Measurements from ENCODE around the gene MIA.
A peak's percentile ranks its signal among the peaks of the same experiment; 100 is the strongest.
"Not testable (repeated sequence)": the region's sequence is repeated elsewhere in the genome, so short reads cannot be mapped to it uniquely, and the experiment has no call there.

DNA sequence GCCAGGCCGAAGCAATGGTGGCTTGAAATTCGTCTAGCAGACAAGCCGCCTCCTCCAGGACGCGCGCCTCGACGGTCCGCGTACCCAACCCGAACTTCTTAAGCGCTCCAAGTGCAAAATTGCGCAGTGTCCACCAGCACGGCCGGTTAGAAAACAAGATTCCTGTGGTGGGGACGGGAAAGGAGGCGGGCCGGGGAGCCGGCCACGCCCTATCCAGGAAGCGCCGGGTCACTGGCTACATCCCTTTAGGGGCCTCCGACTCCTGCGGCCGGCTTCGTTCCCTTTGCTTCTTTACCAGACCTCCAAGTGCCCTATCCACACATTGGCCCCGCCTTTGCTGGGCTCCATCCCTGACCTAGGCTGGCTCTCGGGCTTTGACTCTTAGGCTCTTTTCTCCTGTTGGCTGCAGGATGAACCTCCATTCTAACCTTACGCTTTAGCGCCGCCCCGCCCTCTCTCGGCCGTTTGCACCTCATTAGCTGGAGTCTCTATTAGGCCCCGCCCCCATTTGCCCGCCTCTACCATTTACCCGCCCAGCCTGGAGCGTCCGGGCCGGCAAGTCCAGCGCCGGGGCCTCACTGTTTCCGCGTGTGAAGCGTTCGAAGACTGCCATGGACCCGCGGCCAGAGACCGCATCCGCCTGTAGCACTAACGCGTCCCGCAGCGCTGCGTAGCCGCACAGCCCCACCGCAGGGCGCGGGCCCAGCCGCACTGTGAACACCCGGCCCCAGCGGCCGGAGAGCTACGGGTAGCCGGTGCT lies 35.5 kb downstream of the MIA start:
- not testable (repeated sequence) for TF ChIP-seq RAD21 (IDR thresholded peaks at IDR 0.05); EGR1 (IDR thresholded peaks at IDR 0.05; ENCODE audit: low read depth in 2 of 2); TAF1 (conservative IDR thresholded peaks at IDR 0.05); MAX (IDR thresholded peaks at IDR 0.05)
- TF ChIP-seq, protein P1, sequence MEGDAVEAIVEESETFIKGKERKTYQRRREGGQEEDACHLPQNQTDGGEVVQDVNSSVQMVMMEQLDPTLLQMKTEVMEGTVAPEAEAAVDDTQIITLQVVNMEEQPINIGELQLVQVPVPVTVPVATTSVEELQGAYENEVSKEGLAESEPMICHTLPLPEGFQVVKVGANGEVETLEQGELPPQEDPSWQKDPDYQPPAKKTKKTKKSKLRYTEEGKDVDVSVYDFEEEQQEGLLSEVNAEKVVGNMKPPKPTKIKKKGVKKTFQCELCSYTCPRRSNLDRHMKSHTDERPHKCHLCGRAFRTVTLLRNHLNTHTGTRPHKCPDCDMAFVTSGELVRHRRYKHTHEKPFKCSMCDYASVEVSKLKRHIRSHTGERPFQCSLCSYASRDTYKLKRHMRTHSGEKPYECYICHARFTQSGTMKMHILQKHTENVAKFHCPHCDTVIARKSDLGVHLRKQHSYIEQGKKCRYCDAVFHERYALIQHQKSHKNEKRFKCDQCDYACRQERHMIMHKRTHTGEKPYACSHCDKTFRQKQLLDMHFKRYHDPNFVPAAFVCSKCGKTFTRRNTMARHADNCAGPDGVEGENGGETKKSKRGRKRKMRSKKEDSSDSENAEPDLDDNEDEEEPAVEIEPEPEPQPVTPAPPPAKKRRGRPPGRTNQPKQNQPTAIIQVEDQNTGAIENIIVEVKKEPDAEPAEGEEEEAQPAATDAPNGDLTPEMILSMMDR (IDR thresholded peaks at IDR 0.05; ENCODE audit: low read depth, low read length, missing input control), result not testable (repeated sequence)
- TF ChIP-seq, protein P2, sequence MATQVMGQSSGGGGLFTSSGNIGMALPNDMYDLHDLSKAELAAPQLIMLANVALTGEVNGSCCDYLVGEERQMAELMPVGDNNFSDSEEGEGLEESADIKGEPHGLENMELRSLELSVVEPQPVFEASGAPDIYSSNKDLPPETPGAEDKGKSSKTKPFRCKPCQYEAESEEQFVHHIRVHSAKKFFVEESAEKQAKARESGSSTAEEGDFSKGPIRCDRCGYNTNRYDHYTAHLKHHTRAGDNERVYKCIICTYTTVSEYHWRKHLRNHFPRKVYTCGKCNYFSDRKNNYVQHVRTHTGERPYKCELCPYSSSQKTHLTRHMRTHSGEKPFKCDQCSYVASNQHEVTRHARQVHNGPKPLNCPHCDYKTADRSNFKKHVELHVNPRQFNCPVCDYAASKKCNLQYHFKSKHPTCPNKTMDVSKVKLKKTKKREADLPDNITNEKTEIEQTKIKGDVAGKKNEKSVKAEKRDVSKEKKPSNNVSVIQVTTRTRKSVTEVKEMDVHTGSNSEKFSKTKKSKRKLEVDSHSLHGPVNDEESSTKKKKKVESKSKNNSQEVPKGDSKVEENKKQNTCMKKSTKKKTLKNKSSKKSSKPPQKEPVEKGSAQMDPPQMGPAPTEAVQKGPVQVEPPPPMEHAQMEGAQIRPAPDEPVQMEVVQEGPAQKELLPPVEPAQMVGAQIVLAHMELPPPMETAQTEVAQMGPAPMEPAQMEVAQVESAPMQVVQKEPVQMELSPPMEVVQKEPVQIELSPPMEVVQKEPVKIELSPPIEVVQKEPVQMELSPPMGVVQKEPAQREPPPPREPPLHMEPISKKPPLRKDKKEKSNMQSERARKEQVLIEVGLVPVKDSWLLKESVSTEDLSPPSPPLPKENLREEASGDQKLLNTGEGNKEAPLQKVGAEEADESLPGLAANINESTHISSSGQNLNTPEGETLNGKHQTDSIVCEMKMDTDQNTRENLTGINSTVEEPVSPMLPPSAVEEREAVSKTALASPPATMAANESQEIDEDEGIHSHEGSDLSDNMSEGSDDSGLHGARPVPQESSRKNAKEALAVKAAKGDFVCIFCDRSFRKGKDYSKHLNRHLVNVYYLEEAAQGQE (IDR thresholded peaks at IDR 0.05), result not testable (repeated sequence)
- TF ChIP-seq YY1 (IDR thresholded peaks at IDR 0.05) (peak; percentile 11), RXRA (IDR thresholded peaks at IDR 0.05) (peak; percentile 15 to 19)
